Activated naive CD4-positive, alpha-beta T cell treated with anti-CD3 and anti-CD28 coated beads, Interleukin-2, amount 50 U/mL, for 16 hours (primary cell): Measurements from ENCODE around the gene FXR2.

Experiments
- DNase-seq: peaks from one replicate; pipeline ENCODE4 v3.0.0-alpha.2; 2020

The FXR2 gene

GRCh38 chr17:7587420-7588151 is 27.1 kb downstream of the FXR2 start:
- DNase-seq = no peak

GRCh38 chr17:7586673-7587419 is 27.9 kb downstream of the FXR2 start:
- no peak for DNase-seq

GRCh38 chr17:7583253-7584109 is 31.2 kb downstream of the FXR2 start, which contains the start of gene MPDU1:
MPDU1 (plus strand) TSS chr17:7583852; CDS start chr17:7583863, 11 bp downstream.
- DNase-seq = peak; percentile 95

- DNase-seq = no peak
These were observed 32.1 kb downstream of the FXR2 start for GRCh38 chr17:7582396-7583252.

- DNase-seq = no peak
These were observed 33.8 kb downstream of the FXR2 start for GRCh38 chr17:7580604-7581575.

GRCh38 chr17:7579834-7580603 is 34.7 kb downstream of the FXR2 start:
- no peak for DNase-seq

- peak; percentile 73 for DNase-seq
These were observed 35.5 kb downstream of the FXR2 start, which contains the start of gene CD68 for GRCh38 chr17:7579001-7579833. CD68 (plus strand) TSS chr17:7579638; CDS start chr17:7579678, 40 bp downstream.

GRCh38 chr17:7577327-7578199 is 37.1 kb downstream of the FXR2 start:
- no peak for DNase-seq

- DNase-seq = no peak
These were observed 38.2 kb downstream of the FXR2 start for GRCh38 chr17:7576432-7576937.

- DNase-seq = no peak
These were observed 38.7 kb downstream of the FXR2 start for GRCh38 chr17:7575959-7576358.

GRCh38 chr17:7575481-7575883 is 39.2 kb downstream of the FXR2 start:
- no peak for DNase-seq

GRCh38 chr17:7574176-7574953 is 40.3 kb downstream of the FXR2 start:
- DNase-seq = no peak

GRCh38 chr17:7573324-7574080 is 41.2 kb downstream of the FXR2 start:
- DNase-seq = peak; percentile 89

- peak; percentile 99 for DNase-seq
These were observed 41.9 kb downstream of the FXR2 start for GRCh38 chr17:7572588-7573323.

- DNase-seq = no peak
These were observed 42.4 kb downstream of the FXR2 start for GRCh38 chr17:7572338-7572587.

GRCh38 chr17:7570351-7570750 is 44.3 kb downstream of the FXR2 start:
- DNase-seq = no peak
